GM13976 (cell line): ENCODE results near the gene HM13.
"Not testable (repeated sequence)": the region's sequence is repeated elsewhere in the genome, so short reads cannot be mapped to it uniquely, and the experiment has no call there.

Experiments
- DNase-seq: peaks from one replicate; pipeline ENCODE4 v3.0.0; 2012; ENCODE audit warnings: low spot score
- in situ Hi-C: fragments of 300-500 bp; cut with MboI; formaldehyde crosslinking; loops from one replicate; pipeline ENCODE4 v1.12.0; 2022; ENCODE audit warnings: low sequenced_read_pairs, mixed read lengths, inconsistent platforms; ENCODE audit not compliant: unreplicated experiment
- TF ChIP-seq, protein P1 (sequence below): IDR thresholded peaks from 2 replicates; pipeline ENCODE4 v1.5.1; 2012; ENCODE audit warnings: borderline replicate concordance, mild to moderate bottlenecking; ENCODE audit not compliant: insufficient read depth; ENCODE audit errors: extremely low read depth, missing control alignments, control extremely low read depth

Gene HM13

DNA sequence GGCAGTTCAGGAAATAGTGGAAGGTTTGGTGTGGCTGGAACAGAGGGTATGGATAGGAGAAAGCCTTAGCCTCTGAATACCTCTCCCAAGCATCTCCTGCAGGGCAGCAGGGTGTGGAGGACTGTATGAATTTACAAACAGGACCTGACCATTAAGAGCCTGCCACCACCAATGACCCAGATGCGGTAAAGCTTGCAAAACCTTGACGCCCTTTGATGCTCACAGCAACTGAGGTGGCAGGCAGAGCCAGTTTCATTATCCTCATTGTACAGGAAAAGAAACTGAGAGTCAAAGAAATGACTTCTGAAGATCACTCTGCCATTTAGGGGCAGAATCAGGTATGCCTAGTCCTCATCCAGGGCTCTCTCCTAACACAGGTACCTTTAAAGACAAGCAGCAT is 2.4 kb downstream of the HM13 start:
- in situ Hi-C loops = no loop called here
- TF ChIP-seq, protein P1, sequence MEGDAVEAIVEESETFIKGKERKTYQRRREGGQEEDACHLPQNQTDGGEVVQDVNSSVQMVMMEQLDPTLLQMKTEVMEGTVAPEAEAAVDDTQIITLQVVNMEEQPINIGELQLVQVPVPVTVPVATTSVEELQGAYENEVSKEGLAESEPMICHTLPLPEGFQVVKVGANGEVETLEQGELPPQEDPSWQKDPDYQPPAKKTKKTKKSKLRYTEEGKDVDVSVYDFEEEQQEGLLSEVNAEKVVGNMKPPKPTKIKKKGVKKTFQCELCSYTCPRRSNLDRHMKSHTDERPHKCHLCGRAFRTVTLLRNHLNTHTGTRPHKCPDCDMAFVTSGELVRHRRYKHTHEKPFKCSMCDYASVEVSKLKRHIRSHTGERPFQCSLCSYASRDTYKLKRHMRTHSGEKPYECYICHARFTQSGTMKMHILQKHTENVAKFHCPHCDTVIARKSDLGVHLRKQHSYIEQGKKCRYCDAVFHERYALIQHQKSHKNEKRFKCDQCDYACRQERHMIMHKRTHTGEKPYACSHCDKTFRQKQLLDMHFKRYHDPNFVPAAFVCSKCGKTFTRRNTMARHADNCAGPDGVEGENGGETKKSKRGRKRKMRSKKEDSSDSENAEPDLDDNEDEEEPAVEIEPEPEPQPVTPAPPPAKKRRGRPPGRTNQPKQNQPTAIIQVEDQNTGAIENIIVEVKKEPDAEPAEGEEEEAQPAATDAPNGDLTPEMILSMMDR = no peak
- DNase-seq = no peak

DNA sequence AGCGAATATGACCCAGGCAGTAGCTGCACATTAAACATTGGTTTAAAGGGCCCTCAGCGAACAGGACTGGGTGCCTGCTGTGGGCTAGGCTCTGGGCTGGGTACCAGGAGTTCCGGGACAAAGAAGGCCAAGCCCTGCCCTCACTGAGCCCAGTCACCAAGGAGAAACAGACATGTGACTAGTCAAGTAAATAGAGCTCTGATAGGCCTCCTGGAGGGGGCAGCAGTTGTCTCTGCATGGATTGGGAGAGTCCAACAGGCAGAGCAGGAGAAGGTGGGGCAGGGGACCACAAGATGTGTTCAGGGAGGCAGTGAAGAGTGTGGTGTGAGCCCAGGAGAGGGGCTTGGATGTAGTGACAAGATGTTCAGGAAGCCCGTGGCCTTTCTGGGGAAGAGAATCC is 3.1 kb downstream of the HM13 start:
- no peak for DNase-seq
- TF ChIP-seq, protein P1 = no peak
- in situ Hi-C loops = no loop called here

DNA sequence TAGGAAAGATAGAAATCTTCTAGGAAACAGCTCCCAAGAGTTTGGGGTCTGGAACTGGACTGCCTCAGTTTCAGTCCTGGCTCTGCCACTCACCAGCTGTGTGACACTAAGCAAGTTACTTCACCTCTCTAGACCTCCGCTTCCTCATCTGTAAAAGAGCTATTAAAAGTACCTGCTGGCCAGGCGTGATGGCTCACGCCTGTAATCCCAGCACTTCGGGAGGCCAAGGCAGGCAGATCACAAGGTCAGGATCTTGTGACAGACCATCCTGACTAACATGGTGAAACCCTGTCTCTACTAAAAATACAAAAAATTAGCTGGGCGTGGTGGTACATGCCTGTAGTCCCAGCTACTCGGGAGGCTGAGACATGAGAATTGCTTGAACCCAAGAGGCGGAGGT is 7.0 kb downstream of the HM13 start:
- in situ Hi-C loops, DNase-seq: not testable (repeated sequence)

DNA sequence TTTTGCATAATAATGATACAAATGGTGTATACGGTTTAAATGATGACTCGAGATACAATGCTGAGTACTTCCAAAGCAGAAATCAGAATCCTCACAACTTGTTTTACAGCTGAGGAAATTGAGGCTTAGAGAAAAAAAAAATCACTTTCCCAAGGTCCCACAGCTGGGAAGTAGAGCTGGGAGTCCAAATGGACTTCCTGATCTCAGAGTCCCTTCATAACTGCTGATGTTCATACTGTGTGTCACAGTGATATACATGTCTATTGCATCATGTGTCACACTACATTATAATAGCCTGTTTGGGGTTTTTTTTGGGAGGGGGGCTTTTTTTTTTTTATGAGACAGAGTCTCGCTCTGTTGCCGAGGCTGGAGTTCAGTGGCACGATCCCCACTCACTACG is 8.5 kb downstream of the HM13 start:
- DNase-seq = no peak
- in situ Hi-C loops = no loop called here
- TF ChIP-seq, protein P1 = no peak

DNA sequence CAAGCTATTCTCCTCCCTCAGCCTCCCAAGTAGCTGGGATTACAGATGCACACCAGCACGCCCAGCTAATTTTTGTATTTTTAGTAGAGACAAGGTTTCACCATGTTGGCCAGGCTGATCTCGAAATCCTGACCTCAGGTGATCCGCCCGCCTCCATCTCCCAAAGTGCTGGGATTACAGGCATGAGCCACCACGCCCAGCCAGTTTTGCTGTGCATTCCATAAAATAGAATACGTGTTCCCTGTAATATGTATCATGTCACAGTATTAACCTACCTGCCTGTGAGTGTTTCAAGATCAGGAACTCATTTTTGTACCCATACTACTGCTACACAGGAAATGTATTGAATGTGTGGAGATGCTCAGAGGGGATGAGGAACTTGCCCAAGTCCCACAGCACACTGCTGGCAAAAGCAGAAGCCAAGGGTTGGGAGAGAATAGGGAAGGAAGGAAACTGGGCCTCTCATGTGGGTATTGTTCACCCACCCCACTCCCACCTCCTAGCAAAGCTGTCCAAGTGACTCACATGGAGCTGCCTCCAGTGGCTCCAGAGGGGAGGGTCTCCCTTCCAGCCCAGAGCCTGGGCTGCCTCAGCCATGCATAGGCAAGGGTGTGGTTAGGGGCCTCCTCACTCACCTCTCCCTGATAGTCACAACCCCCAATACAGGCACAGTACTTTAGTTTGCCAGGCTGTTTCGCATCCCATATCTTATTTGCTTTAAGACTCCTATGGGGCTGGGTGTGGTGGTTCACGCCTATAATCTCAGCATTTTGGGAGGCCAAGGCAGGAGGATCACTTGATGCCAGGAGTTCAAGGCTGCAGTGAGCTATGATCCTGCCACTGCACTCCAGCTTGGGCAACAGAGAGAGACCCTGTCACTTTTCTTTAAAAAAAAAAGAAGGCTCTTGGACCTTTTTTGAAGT is 9.4 kb downstream of the HM13 start:
- in situ Hi-C loops = no loop called here
- TF ChIP-seq, protein P1 = no peak
- no peak for DNase-seq

DNA sequence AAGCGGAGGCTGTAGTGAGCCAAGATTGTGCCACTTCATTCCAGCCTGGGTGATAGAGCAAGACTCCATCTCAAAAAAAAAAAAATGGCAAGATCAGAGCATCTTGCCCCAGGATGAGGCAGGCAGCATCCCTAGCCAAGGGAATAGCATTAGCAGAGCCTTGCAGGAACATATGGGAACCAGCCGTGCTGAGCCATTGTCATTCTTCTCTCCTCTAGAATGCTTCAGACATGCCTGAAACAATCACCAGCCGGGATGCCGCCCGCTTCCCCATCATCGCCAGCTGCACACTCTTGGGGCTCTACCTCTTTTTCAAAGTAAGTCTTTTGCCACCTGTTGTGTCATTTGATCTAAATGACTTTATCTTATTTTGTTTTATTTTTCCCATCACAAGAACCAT is 13.0 kb downstream of the HM13 start:
- DNase-seq = no peak
- in situ Hi-C loops = no loop called here
- TF ChIP-seq, protein P1 = no peak

DNA sequence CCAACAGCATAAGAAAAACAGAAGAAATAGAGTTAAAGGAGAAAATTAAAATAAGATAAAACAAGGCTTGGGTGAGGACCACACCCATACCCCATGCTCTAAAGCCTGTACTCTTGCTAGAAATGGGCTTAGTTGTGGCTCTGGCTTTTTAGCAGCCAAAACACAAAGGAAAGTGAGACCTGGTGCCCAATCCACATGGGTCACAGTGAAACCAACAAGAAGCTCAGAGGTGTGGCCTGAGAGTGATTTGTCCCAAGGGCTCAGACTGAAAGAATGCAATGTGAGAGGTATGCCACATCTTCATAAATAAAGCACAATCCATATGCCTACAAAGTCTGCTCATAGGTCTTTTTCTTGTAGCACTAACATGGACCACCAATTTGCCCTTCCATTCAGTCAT is 21.1 kb downstream of the HM13 start:
- TF ChIP-seq, protein P1 = no peak
- no peak for DNase-seq
- in situ Hi-C loops = no loop called here
